OCI-LY3 (cell line): Measurements from ENCODE around the gene PPP6R2.

Experiments
- EZH2phosphoT487 ChIP-seq: fragments of 200-600 bp; shearing (Covaris generic); IDR thresholded peaks from 2 replicates; pipeline ENCODE4 v1.6.1; 2018; ENCODE audit warnings: antibody characterized with exemption, mixed run types, low read depth
- TF ChIP-seq, protein P1 (sequence below): fragments of 200-600, 300-600 bp; sonication (generic); IDR thresholded peaks from 2 replicates; pipeline ENCODE4 v1.5.1; 2014; ENCODE audit warnings: antibody characterized with exemption, low read length, low read depth

DNA sequence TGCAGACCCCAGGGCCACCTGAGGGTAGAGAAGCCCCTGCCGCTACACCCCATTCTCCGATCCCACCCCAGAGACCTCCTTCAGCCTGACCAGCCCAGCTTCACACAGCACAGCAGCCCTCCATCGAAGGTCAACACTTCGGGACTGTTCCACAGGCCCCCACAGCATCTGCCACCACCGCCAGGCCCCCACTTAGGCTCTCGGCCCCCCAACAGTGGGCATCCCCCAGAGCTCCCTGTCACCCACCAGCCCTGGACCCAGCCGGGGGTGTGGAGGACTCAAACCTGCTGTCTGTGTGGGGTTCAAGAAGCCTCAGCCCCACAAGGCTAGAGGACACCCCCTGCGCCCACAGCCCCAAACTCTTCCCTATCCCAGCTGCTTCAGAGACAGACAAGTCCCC lies 125.5 kb downstream of the PPP6R2 start:
- TF ChIP-seq, protein P1, sequence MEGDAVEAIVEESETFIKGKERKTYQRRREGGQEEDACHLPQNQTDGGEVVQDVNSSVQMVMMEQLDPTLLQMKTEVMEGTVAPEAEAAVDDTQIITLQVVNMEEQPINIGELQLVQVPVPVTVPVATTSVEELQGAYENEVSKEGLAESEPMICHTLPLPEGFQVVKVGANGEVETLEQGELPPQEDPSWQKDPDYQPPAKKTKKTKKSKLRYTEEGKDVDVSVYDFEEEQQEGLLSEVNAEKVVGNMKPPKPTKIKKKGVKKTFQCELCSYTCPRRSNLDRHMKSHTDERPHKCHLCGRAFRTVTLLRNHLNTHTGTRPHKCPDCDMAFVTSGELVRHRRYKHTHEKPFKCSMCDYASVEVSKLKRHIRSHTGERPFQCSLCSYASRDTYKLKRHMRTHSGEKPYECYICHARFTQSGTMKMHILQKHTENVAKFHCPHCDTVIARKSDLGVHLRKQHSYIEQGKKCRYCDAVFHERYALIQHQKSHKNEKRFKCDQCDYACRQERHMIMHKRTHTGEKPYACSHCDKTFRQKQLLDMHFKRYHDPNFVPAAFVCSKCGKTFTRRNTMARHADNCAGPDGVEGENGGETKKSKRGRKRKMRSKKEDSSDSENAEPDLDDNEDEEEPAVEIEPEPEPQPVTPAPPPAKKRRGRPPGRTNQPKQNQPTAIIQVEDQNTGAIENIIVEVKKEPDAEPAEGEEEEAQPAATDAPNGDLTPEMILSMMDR: no peak
- no peak for TF ChIP-seq EZH2phosphoT487
